ENCODE measurements around the gene BOLA2B.
A peak's percentile ranks its signal among the peaks of the same experiment; 100 is the strongest.
"Not testable (repeated sequence)": the region's sequence is repeated elsewhere in the genome, so short reads cannot be mapped to it uniquely, and the experiment has no call there.

The BOLA2B gene

GRCh38 chr16:30194172-30194925, 883 bp upstream of the BOLA2B start:
- DNase-seq (ENCODE audit: low spot score) (peak; percentile 33), ATAC-seq (ENCODE audit: low read depth) (peak; percentile 57)
- H3K27me3 ChIP-seq (ENCODE audit: insufficient read depth, poor library complexity, severe bottlenecking); H3K9me3 ChIP-seq (ENCODE audit: severe bottlenecking); H3K36me3 ChIP-seq (ENCODE audit: low read depth); H3K4me1 ChIP-seq (ENCODE audit: insufficient read depth, poor library complexity, severe bottlenecking); H3K27ac ChIP-seq (ENCODE audit: poor library complexity, severe bottlenecking); H3K4me3 ChIP-seq (ENCODE audit: severe bottlenecking): not testable (repeated sequence)

- H3K36me3 ChIP-seq (ENCODE audit: low read depth); H3K9me3 ChIP-seq (ENCODE audit: severe bottlenecking); DNase-seq (ENCODE audit: low spot score); H3K4me3 ChIP-seq (ENCODE audit: severe bottlenecking); H3K4me1 ChIP-seq (ENCODE audit: insufficient read depth, poor library complexity, severe bottlenecking); H3K27me3 ChIP-seq (ENCODE audit: insufficient read depth, poor library complexity, severe bottlenecking); H3K27ac ChIP-seq (ENCODE audit: poor library complexity, severe bottlenecking): not testable (repeated sequence)
- peak; percentile 26 for ATAC-seq (ENCODE audit: low read depth)
These were observed 368 bp downstream of the BOLA2B start for GRCh38 chr16:30193098-30193497.

GRCh38 chr16:30191158-30191557, 2.3 kb downstream of the BOLA2B start:
- not testable (repeated sequence) for H3K9me3 ChIP-seq (ENCODE audit: severe bottlenecking); H3K27me3 ChIP-seq (ENCODE audit: insufficient read depth, poor library complexity, severe bottlenecking); H3K4me3 ChIP-seq (ENCODE audit: severe bottlenecking); H3K4me1 ChIP-seq (ENCODE audit: insufficient read depth, poor library complexity, severe bottlenecking); H3K36me3 ChIP-seq (ENCODE audit: low read depth); DNase-seq (ENCODE audit: low spot score); H3K27ac ChIP-seq (ENCODE audit: poor library complexity, severe bottlenecking); ATAC-seq (ENCODE audit: low read depth)

- Histone ChIP-seq H3K4me3 (ENCODE audit: severe bottlenecking) (no peak overlapping the region), H3K27me3 (ENCODE audit: insufficient read depth, poor library complexity, severe bottlenecking) (no peaks in the 10 kb centered on the region), H3K27ac (ENCODE audit: poor library complexity, severe bottlenecking) (no peak overlapping the region), H3K4me1 (ENCODE audit: insufficient read depth, poor library complexity, severe bottlenecking) (no peaks in the 10 kb centered on the region), H3K9me3 (ENCODE audit: severe bottlenecking) (no peaks in the 10 kb centered on the region), H3K36me3 (ENCODE audit: low read depth) (peaks cover 6% of the 10 kb centered on the region)
- peak; percentile 56 for DNase-seq (ENCODE audit: low spot score)
- TF ChIP-seq CTCF (IDR thresholded peaks at IDR 0.05; ENCODE audit: poor library complexity, severe bottlenecking), result no peak
- ATAC-seq (ENCODE audit: low read depth), result no peak
These were observed 5.4 kb downstream of the BOLA2B start for GRCh38 chr16:30187971-30188561.

- Histone ChIP-seq H3K4me1 (ENCODE audit: insufficient read depth, poor library complexity, severe bottlenecking) (no peaks in the 10 kb centered on the region), H3K27me3 (ENCODE audit: insufficient read depth, poor library complexity, severe bottlenecking) (no peaks in the 10 kb centered on the region), H3K27ac (ENCODE audit: poor library complexity, severe bottlenecking) (no peak overlapping the region), H3K36me3 (ENCODE audit: low read depth) (peaks cover 6% of the 10 kb centered on the region), H3K4me3 (ENCODE audit: severe bottlenecking) (no peak overlapping the region), H3K9me3 (ENCODE audit: severe bottlenecking) (no peaks in the 10 kb centered on the region)
- peak; percentile 68 for DNase-seq (ENCODE audit: low spot score)
- TF ChIP-seq CTCF (IDR thresholded peaks at IDR 0.05; ENCODE audit: poor library complexity, severe bottlenecking), result peak; percentile 24
- no peak for ATAC-seq (ENCODE audit: low read depth)
These were observed 6.0 kb downstream of the BOLA2B start for GRCh38 chr16:30187556-30187865.

GRCh38 chr16:30186782-30187555, 6.5 kb downstream of the BOLA2B start:
- no peak overlapping the region for H3K4me3 ChIP-seq (ENCODE audit: severe bottlenecking)
- H3K27ac ChIP-seq (ENCODE audit: poor library complexity, severe bottlenecking), result no peak overlapping the region
- no peaks in the 10 kb centered on the region for H3K9me3 ChIP-seq (ENCODE audit: severe bottlenecking)
- DNase-seq (ENCODE audit: low spot score) (peak; percentile 51), ATAC-seq (ENCODE audit: low read depth) (no peak)
- no peaks in the 10 kb centered on the region for H3K4me1 ChIP-seq (ENCODE audit: insufficient read depth, poor library complexity, severe bottlenecking)
- TF ChIP-seq CTCF (IDR thresholded peaks at IDR 0.05; ENCODE audit: poor library complexity, severe bottlenecking), result peak; percentile 67
- no peaks in the 10 kb centered on the region for H3K27me3 ChIP-seq (ENCODE audit: insufficient read depth, poor library complexity, severe bottlenecking)
- peaks cover 6% of the 10 kb centered on the region for H3K36me3 ChIP-seq (ENCODE audit: low read depth)
